Astrocyte (in vitro differentiated cells and primary cell): Measurements from ENCODE around the gene DISC1.

ENCODE experiments used
- CTCF ChIP-seq: IDR thresholded peaks from 2 replicates; pipeline ENCODE4 v1.5.1; 2011; ENCODE audit warnings: low read depth, mild to moderate bottlenecking, inconsistent platforms, low read length, moderate library complexity; ENCODE audit not compliant: insufficient read depth
- EZH2 ChIP-seq: IDR thresholded peaks from 2 replicates; pipeline ENCODE4 v1.6.1; 2012; ENCODE audit warnings: mild to moderate bottlenecking, low read length, inconsistent platforms; ENCODE audit not compliant: insufficient read depth

- TF ChIP-seq CTCF (no peak), EZH2 (no peak)
Observed at GRCh38 chr1:231778009-231778719, 151.6 kb downstream of the DISC1 start.
